Esophagus squamous epithelium (tissue), 4 donors: ENCODE measurements around the gene DGKB.

Experiments
- POLR2A ChIP-seq, 4 donors: fragments of 450-650 bp; IDR thresholded peaks; one replicate each; pipeline ENCODE4 v1.6.1; 2017; ENCODE audit warnings: antibody characterized with exemption in 4 of 4, mild to moderate bottlenecking in 4 of 4, moderate library complexity in 3 of 4
- TF ChIP-seq, protein P1 (sequence below), 6 experiments: fragments of 450-650 bp in 4 of 6; fragments of 200-600 bp in 2 of 6; sonication (generic) in 2 of 6; IDR thresholded peaks; one replicate each; pipeline ENCODE4 v1.5.1; 2016 to 2019; ENCODE audit warnings: antibody characterized with exemption in 6 of 6, mild to moderate bottlenecking in 4 of 6, moderate library complexity in 4 of 6

DNA sequence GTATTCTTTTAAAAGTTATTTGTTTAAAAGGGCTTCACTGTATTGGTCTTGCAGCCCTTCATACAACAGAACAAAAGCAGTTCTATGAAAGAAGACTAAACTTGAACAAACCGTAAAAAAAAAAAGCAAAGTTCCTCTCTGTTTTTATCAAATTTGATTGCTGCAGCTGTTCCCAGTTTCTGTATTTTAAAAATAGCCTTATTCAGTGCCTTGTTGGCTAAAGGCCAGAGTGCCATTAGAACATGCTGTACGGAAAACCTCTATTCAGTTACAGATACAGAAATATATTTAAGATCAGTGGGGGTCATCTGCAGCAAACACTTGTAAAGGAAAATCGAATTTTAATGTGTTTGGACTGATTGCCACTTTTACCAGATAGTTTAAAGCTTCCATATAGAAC lies 705.3 kb downstream of the DGKB start:
- TF ChIP-seq, protein P1, sequence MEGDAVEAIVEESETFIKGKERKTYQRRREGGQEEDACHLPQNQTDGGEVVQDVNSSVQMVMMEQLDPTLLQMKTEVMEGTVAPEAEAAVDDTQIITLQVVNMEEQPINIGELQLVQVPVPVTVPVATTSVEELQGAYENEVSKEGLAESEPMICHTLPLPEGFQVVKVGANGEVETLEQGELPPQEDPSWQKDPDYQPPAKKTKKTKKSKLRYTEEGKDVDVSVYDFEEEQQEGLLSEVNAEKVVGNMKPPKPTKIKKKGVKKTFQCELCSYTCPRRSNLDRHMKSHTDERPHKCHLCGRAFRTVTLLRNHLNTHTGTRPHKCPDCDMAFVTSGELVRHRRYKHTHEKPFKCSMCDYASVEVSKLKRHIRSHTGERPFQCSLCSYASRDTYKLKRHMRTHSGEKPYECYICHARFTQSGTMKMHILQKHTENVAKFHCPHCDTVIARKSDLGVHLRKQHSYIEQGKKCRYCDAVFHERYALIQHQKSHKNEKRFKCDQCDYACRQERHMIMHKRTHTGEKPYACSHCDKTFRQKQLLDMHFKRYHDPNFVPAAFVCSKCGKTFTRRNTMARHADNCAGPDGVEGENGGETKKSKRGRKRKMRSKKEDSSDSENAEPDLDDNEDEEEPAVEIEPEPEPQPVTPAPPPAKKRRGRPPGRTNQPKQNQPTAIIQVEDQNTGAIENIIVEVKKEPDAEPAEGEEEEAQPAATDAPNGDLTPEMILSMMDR (IDR thresholded peaks at IDR 0.05), result no peak
- no peak for TF ChIP-seq POLR2A (IDR thresholded peaks at IDR 0.05)
